ENCODE results near the gene SORCS2.

SORCS2 gene

DNA sequence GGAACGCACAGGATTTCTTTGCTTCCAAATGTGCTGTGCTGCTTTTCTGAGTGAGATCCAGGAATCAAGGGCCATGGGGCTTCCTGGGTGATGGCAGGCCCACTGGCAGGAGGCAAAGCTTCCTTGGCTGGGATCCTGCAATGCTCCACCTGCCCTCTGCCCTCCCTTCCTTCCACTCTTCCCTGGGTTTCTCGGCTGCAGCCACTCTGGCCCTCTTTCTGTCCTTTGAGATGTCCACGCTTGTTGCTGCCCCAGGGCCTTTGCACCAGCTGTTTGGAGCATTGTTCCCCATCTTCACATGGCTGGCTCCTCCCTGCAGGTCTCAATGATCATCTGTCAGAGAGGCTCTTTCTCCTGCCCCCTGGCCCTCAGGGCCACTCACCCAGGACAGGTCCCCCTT lies 163.5 kb downstream of the SORCS2 start:
- DNase-seq (ENCODE audit: low read depth in 2 of 2): no peak

DNA sequence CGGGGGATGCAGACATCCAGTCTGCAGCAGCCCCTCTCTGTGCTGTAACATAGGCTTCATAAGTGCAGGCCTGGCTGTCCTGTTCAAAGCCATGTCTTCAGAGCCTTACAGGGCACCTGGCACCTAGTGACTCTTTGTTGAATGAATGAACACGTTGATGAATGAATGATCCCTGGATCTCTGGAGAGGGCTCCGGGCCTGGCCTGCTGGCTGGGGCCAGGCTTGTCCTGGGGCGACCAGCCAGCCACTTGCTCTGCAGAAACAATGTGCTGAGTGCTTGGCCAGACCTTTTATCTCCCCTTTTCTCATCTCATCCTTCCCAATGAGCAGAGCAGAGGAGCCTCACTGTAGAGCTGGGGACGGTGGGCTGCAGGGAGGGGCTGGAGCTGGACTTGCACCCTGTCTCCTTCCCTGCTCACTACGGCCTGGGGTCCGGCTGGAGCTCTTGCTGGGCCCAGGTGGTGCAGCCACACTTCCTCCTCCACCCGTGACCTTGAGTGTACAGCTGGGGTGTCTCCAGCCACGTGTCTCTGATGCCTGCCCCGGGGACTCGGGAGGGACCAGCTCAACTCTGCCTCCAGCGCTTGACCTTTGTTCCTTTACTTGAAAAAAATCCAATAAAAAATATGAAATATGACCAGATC lies 164.5 kb downstream of the SORCS2 start:
- DNase-seq (ENCODE audit: low read depth in 2 of 2): no peak

DNA sequence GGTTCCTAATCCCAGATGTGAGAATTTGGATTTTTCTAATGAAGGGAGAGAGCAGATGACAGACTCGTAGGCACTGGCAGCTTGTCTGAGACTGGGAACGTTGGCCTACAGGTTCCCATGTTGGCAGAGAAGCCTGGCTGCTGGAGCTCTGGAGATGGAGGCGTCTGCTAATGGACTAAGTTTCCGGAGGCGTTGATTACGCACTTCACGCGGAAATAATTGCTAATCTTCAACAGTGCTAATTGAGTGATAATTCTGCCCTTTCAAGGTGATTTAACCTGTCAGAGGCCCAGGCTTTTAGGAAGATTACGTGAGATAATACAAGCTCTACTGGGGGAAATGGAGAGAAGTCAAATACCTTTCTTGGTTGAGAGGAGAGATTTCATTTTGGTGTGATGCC lies 165.0 kb downstream of the SORCS2 start:
- DNase-seq (ENCODE audit: low read depth in 2 of 2): no peak

DNA sequence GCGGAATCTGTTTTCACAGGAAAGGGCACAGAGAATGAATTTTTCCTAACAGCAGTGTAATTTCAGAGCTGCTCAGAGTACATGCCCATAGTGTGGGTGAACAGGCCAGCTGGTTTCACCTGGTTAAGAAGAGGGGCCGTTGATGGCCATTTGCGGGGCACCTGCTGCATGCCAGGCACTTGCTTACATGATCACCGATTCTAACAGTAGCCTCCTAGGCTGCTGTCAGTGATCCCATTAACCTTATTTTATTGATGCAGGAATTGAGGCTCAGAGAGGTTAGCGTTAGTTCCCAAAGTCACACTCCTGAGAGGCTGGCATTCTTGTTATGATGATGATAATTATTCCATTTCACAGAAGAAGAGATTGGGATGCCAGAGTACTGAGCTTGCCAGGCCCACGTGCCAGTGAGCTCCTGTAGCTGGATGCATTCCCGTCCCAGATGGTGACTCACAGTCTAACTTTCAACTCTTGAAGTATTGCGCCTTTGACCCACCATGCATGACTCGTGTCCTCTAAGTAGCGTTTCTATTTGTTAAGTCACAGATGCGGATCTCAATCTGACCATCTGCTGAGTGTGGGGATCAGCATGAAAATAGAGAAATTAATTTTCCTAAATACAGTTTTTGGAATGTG lies 165.9 kb downstream of the SORCS2 start:
- no peak for DNase-seq (ENCODE audit: low read depth in 2 of 2)

DNA sequence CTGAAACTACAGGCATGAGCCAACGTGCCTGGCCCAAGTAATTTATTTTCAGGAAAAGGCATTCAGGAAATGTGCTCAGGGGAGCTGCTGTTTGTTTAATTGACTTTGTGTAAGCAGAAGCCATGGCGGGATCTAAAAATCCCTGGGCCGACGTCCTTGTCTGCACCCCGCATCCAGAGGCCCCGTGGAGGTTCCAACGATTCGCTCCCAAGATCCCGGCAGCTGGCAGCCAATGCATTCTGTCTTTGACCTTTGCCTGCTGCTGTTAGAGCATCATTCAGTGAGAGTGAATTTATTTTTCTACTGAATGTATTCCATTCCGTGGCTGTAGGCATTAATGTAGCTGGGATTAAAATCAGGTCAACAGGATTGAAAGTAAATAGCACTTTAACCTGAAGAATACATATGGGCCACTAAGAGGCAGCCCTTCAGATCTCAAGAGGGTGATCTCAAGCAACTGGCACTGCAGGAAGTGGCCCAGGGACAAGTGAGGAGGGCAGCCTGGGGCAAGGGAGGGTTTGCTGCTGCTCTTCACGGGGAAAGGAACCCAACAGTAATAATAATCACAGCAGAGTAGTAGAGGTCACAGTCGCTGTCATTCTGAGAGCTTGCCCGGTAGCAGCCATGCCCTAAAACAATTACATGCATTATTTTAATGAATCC lies 167.2 kb downstream of the SORCS2 start:
- DNase-seq (ENCODE audit: low read depth in 2 of 2): no peak

DNA sequence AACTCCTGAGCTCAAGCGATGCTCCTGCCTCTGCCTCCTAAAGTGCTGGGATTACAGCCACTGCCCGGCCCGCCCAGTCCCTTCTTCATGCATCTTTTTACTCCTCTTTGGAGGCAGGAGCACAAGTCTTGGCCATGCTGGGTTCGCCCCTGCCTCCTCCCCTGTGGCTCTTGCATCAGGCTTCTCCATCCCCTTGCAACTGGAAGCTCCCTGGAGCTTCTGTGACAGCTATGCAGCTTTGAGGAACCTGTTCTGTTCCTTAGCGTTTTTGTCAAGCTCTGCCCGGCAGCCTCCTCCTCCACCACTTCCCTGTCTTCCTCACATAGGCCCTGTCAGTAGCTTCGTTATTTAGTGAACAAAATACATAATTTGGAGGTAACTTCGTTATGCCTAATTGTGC lies 168.5 kb downstream of the SORCS2 start:
- DNase-seq (ENCODE audit: low read depth in 2 of 2): no peak

DNA sequence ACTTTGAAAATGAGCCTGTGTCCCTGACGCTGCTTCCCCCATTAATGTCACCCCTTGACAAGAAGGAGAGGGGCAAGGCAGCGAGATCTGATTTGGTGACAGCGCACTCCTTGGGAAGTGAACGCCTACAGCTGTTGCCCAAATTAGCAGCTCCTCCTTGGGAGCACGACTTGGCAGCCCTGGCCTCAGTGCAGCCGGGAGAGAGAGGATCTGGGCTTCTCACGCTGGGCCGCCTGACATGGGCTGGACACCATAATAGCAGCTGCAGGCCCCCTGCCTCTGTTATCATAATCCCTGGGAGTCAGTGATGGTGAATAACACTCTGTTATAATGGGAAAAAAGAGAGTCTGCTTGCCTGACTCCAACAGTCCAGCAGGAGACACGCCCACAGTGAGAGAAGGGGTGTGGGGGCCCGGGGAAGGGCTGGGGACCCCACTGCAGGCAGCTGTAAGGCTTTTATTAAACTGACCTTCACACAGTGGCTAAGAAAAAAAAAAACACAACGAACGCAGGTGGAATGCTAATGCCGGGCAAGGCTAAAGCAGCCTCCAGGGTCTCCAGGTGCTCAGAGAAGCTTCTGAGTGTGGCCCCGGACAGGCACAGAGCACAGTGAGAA lies 169.1 kb downstream of the SORCS2 start:
- DNase-seq (ENCODE audit: low read depth in 2 of 2): no peak

DNA sequence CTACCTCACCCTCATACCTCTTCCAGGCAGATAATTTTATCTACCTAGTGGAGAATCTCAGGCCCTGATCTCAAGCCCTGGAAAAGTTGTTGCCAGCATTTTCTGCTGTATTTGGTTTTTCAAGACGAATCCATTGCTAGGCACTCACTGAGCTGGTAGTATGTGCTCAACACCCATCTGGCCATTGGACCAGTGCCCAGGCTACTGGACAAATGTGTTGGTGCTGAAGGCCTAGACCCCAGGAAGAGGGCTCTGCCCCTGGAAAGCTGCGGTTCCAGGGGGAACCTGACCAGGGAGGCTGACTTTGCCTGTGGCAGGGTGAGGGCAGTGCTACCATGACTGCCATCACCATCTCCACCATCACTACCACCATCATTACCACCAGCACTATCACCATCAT lies 170.0 kb downstream of the SORCS2 start:
- DNase-seq (ENCODE audit: low read depth in 2 of 2): no peak

DNA sequence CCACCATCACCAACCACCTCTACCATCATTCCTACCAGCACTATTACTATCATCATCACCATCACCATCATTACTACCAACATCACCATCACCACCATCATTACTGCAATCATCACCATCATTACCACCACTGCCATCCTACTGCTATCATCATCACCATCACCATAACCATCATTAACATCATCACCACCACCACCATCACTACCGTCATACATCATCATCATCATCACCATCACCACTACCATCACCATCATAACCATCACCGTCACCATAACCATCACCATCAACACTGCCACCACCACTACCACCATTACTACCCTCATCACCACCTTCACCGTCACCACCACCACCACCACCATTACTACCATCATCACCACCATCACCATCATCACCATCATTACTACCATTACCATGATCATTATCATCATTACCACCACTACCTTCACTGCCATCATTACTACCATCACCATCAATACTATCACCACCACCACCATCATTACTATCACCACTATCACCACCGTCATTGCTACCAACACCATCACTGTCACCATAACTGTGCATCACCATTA lies 170.6 kb downstream of the SORCS2 start:
- DNase-seq (ENCODE audit: low read depth in 2 of 2): no peak

DNA sequence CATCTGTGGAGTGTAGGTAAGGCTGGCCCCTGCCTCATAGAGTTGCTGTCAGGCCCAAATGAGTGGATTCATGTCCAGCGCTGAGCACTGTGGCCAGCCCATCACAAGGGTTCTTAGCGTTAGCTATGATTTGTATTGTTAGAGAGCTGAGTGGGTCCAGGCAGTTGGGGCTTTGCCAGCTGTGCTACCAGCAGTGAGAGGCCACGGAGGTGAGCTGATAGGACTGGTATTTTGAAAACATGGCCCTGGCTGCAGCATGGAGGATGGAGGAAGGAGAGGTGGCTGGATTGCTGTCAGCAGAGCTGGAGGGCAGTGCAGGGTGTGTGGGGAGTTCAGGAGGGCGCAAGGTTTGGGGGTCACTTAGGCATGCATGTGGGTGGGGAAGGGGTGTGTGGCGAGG lies 172.6 kb downstream of the SORCS2 start:
- DNase-seq (ENCODE audit: low read depth in 2 of 2): no peak

DNA sequence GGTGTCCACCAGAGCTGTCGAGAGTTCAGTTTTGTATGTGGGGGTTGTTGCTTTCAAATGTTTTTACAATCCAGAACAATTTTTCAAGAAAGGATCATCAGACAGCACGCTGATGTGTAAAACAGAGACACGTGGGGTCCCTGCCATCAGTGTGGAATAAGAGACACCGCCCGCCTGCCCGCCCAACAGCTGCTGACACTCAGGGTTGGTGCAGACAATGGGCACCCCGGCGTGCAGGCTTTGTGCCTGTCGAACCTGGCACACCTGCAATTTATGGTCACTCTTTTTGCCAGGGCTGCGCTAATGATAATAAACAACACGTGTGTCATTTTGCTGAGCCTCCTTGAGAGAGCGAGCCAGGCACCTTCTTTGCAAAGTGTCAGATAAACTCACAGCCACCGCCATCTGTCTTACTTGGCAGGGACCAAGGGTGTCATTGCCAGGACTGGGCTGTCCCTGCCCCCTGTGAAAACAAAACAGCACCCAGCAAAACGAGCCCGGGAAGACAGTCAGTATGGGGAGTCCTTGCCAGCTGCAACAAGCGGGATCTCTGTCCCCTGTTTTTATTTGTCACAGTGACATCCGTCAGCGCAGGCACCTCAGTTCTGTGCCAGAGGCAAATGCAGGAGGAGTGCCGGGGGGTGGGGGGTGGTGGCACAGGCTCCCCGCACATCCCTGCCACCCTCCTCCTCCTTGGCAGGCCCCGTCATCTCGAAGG lies 173.3 kb downstream of the SORCS2 start:
- DNase-seq (ENCODE audit: low read depth in 2 of 2): no peak

DNA sequence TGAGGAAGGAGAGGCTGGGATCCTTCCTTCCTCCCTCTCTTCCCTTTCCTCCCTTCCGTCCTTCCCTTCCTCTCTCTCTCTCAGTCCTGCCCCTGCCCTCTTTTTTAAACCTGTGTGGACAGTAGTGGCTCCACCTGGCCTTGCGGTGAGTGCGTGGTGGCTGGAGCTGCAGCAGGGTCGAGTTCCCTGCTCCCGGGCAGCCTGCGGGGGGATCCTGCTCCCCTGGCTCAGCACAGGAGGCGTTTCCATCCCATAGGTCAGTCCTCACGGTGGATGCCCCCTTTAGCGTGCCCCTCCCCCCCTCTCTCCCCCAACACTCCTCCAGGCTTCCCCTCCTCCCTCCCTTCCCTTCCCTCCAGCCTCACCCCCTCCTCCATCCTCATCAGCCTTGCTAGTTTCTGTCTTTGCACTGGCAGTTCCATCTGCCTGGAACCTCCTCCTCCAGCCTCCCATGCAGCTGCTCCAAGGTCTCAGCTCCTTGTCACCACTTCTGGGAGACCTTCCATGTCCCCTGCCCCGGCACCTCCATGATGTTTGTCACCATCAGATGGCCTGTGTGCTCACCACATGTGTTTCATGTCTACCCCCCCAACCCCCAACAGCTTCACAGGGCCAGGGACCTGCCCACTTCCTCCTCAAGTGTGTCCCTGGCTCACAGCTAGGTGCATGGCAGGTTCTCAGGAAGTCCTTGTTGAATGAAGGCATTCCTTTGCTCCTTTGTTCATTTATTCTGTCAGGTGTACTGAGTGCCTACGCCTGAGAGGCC lies 174.0 kb downstream of the SORCS2 start:
- DNase-seq (ENCODE audit: low read depth in 2 of 2): no peak

DNA sequence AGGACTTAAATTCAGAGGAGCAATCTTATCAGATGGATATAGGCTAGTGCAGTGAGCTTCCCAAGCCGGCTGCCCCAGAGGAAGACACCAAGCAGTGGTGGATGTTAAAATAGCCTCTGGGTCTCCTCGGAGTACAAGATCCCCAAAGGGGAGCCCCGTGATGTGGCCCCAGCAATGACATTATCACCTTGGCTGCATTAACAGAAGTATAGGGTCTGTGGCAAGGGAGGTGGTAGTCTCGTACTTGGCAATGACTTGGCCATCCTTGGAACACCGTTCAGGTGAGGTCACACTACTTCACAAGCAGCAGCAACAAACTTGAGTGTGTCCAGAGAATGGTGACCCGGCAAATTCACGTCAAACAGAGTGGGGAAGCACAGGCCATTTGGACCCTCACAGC lies 174.6 kb downstream of the SORCS2 start:
- DNase-seq (ENCODE audit: low read depth in 2 of 2): no peak

DNA sequence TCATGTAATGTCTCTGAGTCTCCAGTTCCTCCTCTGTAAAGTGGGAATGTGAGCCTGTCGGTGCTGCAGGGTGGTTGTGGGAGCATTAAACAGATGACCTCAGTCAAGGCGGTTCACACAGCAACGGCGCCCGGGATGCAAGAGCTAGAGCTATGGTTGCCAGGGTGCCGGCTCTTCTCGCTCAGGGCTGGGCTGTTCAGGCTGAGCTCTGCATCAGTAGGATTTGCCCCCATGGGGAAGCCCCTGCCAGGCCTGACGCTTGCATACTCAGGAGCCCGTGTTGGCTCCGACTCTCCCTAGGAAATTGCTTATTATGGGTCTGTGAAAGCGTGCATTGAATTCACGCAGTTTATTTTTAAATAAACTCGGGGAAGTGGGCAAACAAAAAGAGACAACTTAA lies 175.1 kb downstream of the SORCS2 start:
- no peak for DNase-seq (ENCODE audit: low read depth in 2 of 2)

DNA sequence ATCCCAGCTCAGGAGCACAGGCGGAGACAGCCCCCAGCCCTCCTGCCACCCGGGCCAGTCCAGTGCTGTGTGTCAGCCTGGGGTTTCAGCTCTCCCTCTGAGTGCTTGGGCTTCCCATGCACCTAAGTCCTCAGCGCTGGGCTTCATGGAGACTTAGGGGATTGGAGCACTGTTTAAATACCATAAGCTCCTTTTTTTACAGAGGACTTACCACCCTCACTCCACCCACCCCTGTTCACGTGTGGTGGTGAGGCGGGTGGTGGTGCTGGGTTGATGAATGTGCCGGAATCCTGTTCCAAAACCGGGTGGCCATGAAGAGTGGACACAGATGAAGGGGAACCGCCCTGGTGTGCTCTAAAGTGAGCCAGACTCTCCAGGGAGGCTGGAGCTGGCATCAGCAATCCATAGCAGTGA lies 175.5 kb downstream of the SORCS2 start:
- no peak for DNase-seq (ENCODE audit: low read depth in 2 of 2)

DNA sequence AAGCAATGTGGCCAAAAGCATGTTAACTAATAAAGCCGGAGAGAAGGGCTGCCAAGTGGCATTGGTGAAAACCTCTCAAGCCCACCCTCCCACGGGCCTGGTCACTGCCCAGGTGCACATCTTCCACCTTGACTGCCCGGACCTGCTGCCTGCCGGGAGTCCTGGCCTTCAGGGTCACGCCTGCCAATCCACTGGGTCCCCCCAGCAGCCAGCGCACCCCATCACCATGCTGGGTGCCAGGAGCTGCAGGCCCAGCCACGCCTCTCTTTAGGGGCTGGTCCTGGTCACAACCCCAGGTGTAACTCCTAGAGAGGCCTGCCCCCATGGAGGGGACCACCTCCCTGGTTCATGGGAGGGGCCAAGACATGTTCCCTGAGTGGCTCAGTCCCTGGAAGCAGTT lies 176.0 kb downstream of the SORCS2 start:
- no peak for DNase-seq (ENCODE audit: low read depth in 2 of 2)

DNA sequence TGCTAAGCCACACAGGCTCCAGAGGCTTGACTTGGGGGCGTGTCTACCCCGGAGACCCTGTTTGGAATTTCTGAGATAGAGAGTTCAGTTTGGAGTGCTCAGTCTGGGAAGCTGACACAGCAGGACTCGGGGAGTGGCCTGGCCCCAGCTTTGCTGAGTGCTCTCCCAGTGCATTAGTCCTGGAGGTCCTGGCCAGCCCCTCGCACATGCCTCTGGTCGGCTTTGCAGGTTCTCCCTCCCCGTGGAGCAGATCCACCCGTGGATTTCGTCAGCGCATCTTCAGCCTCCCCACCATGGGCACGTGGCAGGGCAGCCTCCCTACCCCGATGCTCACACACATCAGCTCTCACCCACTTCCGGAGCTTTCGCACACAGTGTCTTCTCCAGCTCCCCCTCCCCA lies 177.2 kb downstream of the SORCS2 start:
- no peak for DNase-seq (ENCODE audit: low read depth in 2 of 2)

DNA sequence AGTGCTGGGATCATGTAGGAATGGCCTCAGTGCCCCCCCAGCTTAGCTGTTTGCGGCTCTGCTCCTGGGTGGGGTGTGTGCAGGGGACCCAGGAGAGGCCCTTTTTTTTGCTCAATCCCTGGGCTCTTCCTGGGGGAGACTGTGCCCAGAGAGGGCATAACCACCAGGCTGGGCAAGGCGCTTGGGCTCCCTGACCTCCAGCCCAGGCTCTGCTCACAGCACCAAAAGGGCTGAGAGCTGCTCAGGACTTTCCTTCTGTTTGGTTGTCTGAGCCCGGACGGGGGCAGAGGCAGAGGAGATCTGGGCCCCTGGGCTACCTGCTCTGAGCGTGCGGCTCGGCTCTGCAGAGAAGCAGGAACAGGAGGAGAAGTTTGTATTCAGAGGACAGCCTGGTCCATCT lies 177.7 kb downstream of the SORCS2 start:
- no peak for DNase-seq (ENCODE audit: low read depth in 2 of 2)

DNA sequence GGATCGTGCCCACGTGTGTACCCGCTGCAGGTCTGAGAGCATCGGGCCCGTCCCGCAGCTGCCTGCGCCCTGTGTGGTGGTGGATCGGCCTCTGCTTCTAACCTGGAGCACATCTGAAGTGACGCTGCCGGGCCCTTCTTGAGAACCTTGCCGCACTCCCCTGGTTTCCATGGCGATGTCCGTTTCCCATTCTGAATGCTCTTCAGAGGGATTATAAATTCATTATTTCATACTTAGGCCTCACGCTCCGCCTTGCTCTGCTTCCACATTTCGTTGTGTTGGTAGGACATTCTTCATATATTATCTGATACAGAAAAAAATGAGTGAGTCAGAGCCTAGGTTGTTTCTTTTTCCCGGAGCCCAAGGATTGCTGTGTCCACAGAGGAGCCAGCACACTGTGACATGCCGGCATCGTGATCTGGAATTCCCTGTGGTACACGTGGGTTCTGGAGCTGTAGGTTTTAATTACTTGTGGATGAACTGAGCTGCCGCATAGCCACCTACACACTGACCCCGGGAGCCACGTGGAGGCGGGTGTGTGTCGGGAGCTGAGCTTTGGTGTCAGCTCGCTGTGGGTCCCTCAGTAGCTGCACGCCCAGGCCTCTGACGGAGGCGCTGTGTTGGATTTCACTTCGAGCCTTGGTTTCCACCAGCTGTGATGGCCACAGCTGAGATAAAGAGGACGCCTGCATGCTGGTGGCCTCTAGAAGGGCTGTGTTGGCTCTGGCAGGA lies 179.0 kb downstream of the SORCS2 start:
- no peak for DNase-seq (ENCODE audit: low read depth in 2 of 2)

DNA sequence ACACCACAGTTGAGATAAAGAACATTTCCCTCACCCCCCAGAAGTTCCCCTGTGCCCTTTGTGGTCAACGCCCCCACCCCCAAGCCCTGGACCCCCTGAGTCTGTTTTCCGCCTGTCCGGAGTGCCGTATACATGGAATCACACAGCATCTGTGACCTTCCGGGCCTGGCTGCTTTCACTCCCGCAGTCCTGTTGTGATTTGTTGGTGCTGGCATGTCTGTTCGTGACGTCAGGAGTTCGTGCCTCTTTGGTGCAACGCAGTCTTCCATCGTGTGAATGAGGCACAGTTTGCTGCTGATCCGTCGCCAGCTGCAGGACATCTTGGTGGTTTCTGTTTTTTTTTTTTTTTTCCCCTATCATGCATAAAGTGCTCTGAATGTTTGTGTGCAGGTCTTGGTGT lies 180.3 kb downstream of the SORCS2 start:
- no peak for DNase-seq (ENCODE audit: low read depth in 2 of 2)

DNA sequence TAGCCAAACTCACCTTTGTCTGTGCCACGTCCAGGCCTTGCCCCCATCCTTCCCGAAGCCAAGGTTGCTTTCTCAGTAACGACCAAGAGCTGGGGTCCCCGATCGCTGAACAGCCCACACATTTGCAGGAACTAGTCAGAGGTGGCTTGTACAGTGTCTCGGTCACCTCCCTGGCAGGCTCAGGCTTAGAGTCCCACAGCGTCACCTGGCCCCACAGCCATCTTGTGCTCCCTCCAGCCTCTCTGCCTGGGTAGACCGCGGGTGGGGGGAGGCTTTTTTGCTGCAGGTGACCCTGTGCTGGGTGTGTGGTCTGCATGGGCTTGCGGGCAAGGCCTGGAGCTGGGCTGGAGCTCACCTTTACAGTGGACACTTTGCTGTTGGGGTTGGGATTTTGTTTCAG lies 182.2 kb downstream of the SORCS2 start:
- DNase-seq (ENCODE audit: low read depth in 2 of 2): no peak

Measured in stimulated activated CD8-positive, alpha-beta memory T cell treated with anti-CD3 and anti-CD28 coated beads, Interleukin-2, amount 100 ng/mL, for 48 hours (primary cell).